ENCODE data around the gene SPRR4. TPM values are rescaled to one million over a fixed set of nuclear protein-coding genes. Genes with fewer than 3 reads are reported as not detected.

SPRR4 gene
- total and polyA plus RNA-seq, 2 experiments from 2014 or later: not detected

- DNase-seq (ENCODE audit: low spot score) (no peak), ATAC-seq (no peak)
- Mint-ChIP-seq H3K27me3 (ENCODE audit: insufficient read depth, low read depth, poor library complexity) (no peaks in the 10 kb centered on the region), H3K27ac (no peak overlapping the region), H3K9me3 (peaks cover 8% of the 10 kb centered on the region; the same call in 2 of the 3 replicates), H3K4me1 (peaks cover 11% of the 10 kb centered on the region; the same call in 2 of the 3 replicates), H3K4me3 (no peak overlapping the region), H3K36me3 (ENCODE audit: low read depth) (no peaks in the 10 kb centered on the region; the same call in 2 of the 3 replicates)
- Histone ChIP-seq H3K27me3 (ENCODE audit: insufficient read depth) (no peaks in the 10 kb centered on the region), H3K36me3 (ENCODE audit: insufficient read depth) (no peaks in the 10 kb centered on the region), H3F3A (replicated peaks; ENCODE audit: low read depth) (no peaks in the 10 kb centered on the region), H3K9me2 (ENCODE audit: insufficient read depth) (no peaks in the 10 kb centered on the region), H3K4me3 (no peak overlapping the region), H3K79me2 (replicated peaks; ENCODE audit: insufficient read depth) (no peaks in the 10 kb centered on the region), H3K4me1 (ENCODE audit: insufficient read depth) (no peaks in the 10 kb centered on the region; the same call in 1 of the 2 replicates), H3K4me2 (no peak overlapping the region), H2AFZ (no peak overlapping the region), H4K20me1 (replicated peaks; ENCODE audit: insufficient read depth) (no peaks in the 10 kb centered on the region), H3K27ac (ENCODE audit: low read depth) (no peak overlapping the region)
- TF ChIP-seq CTCF (conservative IDR thresholded peaks at IDR 0.05; ENCODE audit: low read depth in 2 of 2) (no peak), NANOG (IDR thresholded peaks at IDR 0.05; ENCODE audit: borderline replicate concordance) (no peak), ETS1 (IDR thresholded peaks at IDR 0.05) (no peak), ZNF331 (CRISPR knock-in tag; IDR thresholded peaks at IDR 0.05; ENCODE audit: low read depth) (no peak), STAT1 (IDR thresholded peaks at IDR 0.05; ENCODE audit: unreplicated experiment) (no peak), REST (IDR thresholded peaks at IDR 0.05; ENCODE audit: unreplicated experiment) (no peak), EZH2 (IDR thresholded peaks at IDR 0.05; ENCODE audit: low read depth, unreplicated experiment) (no peak), CREB1 (CRISPR knock-in tag; IDR thresholded peaks at IDR 0.05; ENCODE audit: low read depth) (no peak), POLR2AphosphoS5 (IDR thresholded peaks at IDR 0.05; ENCODE audit: low read depth) (no peak), EZH2phosphoT487 (IDR thresholded peaks at IDR 0.05; ENCODE audit: unreplicated experiment) (no peak)
- TF ChIP-seq, protein P1, sequence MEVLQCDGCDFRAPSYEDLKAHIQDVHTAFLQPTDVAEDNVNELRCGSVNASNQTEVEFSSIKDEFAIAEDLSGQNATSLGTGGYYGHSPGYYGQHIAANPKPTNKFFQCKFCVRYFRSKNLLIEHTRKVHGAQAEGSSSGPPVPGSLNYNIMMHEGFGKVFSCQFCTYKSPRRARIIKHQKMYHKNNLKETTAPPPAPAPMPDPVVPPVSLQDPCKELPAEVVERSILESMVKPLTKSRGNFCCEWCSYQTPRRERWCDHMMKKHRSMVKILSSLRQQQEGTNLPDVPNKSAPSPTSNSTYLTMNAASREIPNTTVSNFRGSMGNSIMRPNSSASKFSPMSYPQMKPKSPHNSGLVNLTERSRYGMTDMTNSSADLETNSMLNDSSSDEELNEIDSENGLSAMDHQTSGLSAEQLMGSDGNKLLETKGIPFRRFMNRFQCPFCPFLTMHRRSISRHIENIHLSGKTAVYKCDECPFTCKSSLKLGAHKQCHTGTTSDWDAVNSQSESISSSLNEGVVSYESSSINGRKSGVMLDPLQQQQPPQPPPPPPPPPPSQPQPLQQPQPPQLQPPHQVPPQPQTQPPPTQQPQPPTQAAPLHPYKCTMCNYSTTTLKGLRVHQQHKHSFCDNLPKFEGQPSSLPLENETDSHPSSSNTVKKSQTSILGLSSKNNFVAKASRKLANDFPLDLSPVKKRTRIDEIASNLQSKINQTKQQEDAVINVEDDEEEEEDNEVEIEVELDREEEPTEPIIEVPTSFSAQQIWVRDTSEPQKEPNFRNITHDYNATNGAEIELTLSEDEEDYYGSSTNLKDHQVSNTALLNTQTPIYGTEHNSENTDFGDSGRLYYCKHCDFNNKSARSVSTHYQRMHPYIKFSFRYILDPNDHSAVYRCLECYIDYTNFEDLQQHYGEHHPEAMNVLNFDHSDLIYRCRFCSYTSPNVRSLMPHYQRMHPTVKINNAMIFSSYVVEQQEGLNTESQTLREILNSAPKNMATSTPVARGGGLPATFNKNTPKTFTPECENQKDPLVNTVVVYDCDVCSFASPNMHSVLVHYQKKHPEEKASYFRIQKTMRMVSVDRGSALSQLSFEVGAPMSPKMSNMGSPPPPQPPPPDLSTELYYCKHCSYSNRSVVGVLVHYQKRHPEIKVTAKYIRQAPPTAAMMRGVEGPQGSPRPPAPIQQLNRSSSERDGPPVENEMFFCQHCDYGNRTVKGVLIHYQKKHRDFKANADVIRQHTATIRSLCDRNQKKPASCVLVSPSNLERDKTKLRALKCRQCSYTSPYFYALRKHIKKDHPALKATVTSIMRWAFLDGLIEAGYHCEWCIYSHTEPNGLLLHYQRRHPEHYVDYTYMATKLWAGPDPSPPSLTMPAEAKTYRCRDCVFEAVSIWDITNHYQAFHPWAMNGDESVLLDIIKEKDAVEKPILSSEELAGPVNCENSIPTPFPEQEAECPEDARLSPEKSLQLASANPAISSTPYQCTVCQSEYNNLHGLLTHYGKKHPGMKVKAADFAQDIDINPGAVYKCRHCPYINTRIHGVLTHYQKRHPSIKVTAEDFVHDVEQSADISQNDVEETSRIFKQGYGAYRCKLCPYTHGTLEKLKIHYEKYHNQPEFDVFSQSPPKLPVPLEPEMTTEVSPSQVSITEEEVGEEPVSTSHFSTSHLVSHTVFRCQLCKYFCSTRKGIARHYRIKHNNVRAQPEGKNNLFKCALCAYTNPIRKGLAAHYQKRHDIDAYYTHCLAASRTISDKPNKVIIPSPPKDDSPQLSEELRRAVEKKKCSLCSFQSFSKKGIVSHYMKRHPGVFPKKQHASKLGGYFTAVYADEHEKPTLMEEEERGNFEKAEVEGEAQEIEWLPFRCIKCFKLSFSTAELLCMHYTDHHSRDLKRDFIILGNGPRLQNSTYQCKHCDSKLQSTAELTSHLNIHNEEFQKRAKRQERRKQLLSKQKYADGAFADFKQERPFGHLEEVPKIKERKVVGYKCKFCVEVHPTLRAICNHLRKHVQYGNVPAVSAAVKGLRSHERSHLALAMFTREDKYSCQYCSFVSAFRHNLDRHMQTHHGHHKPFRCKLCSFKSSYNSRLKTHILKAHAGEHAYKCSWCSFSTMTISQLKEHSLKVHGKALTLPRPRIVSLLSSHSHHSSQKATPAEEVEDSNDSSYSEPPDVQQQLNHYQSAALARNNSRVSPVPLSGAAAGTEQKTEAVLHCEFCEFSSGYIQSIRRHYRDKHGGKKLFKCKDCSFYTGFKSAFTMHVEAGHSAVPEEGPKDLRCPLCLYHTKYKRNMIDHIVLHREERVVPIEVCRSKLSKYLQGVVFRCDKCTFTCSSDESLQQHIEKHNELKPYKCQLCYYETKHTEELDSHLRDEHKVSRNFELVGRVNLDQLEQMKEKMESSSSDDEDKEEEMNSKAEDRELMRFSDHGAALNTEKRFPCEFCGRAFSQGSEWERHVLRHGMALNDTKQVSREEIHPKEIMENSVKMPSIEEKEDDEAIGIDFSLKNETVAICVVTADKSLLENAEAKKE (CRISPR knock-in tag; IDR thresholded peaks at IDR 0.05): no peak
Measured at GRCh38 chr1:152995842-152996241, 25.4 kb downstream of the SPRR4 start.

All from GM23338 (cell line).